OCI-M2 (cell line): ENCODE results near the gene STPG4.
"Not testable (repeated sequence)": the region's sequence is repeated elsewhere in the genome, so short reads cannot be mapped to it uniquely, and the experiment has no call there.

Source experiments
- DNase-seq: peaks from one replicate; lab custom pipeline; 2025; ENCODE audit not compliant: unreplicated experiment; lab: John Stamatoyannopoulos, UW

The STPG4 gene

DNA sequence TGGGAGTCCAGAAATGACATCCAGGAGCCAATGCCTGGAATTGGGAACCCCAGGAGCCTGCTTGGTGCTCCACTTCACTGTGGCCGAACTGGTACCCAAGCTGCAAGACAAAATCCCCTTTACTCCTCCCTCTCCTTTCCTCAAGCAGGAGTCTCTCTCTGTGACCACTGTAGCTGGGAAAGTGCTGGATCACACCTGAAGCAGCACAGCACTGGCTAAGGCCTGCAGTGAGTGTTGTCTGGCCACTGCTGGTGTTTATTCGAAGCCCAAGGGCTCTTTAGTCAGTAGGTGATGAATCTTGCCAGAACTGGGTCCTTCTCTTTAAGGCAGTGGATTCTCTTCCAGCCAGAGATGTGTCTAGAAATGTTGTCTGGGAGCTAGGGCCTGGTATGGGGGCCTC lies 26.4 kb downstream of the STPG4 start:
- no peak for DNase-seq

- DNase-seq = no peak
Observed at GRCh38 chr2:47127862-47128543, 27.1 kb downstream of the STPG4 start.

- DNase-seq = no peak
Observed at GRCh38 chr2:47126783-47127182, 28.3 kb downstream of the STPG4 start.

- not testable (repeated sequence) for DNase-seq
Observed at GRCh38 chr2:47124740-47125139, 30.4 kb downstream of the STPG4 start.

GRCh38 chr2:47120424-47120823 lies 34.7 kb downstream of the STPG4 start:
- not testable (repeated sequence) for DNase-seq

DNA sequence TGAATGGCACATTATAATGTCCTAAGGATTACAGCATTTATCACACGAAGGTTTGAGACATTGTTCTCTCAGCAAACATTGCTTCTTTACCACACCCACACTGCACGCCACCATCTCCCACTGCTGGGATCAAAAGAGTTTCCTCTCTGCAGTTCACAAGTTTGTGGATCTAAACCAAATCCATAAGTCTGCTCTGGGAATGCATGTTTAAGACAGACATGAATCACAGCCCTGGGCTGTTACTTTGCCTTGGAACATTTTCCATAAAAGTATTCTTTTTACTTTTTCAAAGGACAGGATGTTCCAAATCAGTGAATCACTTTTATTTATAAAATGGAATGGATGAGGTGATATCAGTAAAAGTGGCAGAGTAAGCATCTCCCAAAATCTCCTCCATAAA lies 36.1 kb downstream of the STPG4 start:
- no peak for DNase-seq

DNA sequence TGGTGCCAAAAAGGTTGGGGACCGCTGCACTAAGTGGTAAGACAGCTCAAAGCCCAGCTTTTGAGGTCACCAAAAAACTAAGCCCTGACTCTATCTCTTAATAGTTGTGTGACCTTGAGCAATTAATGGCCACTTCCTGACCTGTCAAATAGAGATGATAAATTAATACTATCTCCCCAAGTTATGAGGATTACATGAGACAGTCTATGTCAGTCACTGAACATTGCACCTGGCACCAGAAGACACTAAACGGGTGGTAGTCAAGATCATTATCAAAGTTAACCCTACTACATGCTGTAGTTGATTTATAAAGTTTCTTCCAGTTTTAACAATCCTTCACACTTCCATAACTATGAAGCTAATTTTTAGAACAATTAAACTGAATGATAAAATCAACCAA lies 36.5 kb downstream of the STPG4 start:
- no peak for DNase-seq

DNA sequence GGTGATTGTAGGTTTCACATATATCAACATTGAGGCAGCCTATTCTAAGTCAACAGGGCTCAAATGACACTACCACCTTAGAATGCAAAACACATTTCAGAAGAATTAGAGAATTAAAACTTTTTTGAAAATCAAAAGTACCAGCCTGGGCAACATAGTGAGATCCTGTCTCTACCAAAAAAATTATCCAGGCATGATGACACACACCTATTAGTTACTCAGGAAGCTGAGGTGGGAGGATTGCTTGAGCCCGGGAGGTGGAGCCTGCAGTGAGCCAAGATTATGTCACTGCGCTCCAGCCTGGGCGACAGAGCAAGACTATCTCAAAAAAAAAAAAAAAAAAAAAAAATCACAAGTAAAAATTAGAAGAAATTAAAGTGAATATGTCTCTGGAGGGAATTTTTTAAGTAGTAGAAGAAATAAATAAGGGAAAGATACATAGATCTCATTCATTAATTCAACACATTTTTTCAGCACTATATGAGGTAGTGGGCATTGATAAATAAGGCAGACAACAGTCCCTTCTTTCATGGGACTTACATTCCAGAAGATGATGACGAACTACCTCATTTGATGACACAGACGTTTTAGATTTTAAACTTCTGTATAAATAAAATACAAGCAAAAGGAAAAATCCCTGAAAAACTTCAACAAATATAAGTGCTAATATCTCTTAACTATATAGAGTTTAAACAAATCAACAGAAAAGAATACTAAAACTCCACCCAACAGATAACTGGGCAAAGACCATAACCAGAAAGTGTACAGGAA lies 42.3 kb downstream of the STPG4 start:
- DNase-seq = no peak

- DNase-seq = no peak
Observed at GRCh38 chr2:47109680-47110079, 45.4 kb downstream of the STPG4 start.

DNA sequence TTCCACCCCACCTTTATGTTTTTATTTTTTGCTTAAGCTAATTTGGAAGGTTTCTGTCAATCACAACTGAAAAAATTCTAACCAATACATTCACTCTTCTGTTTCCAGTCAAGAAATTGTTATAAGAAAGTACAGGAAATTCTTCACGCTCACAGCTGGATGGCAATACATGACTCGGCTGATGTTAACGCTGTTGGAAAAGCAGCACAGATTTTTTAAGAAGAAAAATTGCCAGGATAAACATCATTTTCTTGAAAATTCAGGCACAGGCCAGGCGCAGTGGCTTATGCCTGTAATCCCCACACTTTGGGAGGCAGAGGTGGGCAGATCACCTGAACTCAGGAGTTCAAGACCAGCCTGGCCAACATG lies 46.1 kb downstream of the STPG4 start:
- DNase-seq = no peak

DNA sequence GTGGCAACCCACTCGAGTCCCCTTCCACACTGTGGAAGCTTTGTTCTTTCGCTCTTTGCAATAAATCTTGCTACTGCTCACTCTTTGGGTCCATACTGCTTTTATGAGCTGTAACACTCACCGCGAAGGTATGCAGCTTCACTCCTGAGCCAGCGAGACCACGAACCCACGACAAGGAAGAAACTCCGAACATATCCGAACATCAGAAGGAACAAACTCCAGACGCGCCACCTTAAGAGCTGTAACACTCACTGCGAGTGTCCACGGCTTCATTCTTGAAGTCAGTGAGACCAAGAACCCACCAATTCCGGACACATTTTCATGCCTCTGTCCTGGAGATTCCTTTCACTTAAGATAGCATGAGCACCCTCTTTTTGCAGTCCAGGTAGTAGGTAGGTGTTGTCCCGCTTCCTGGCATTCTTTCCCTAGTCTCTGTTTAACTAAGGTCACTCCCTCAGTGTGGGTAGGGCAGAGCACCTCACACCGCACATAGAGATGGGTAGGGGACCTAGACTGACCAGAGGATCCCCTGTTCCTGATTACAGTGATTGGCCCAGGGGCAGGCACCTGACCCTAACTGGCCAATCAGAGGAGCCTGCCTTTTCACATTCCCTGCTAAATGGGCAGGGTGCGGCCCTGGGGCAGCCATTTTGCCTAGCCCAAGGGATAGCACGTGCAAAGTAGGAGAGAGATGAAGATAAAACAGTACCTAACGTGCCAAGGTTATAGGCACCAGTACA lies 46.7 kb downstream of the STPG4 start:
- DNase-seq = not testable (repeated sequence)

- DNase-seq = not testable (repeated sequence)
Observed at GRCh38 chr2:47107201-47107600, 47.9 kb downstream of the STPG4 start.

GRCh38 chr2:47106231-47106630 lies 48.9 kb downstream of the STPG4 start:
- not testable (repeated sequence) for DNase-seq

DNA sequence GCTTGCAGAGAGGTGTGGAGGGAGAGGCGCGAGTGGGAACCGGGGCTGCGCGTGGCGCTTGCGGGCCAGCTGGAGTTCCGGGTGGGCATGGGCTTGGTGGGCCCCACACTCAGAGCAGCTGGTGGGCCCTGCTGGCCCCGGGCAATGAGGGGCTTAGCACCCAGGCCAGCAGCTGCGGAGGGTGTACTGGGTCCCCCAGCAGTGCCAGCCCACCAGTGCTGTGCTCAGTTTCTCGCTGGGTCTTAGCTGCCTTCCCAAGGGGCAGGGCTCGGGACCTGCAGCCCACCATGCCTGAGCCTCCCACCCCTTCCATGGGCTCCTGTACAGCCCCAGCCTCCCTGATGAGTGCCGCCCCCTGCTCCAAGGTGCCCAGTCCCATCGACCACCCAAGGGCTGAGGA lies 55.4 kb downstream of the STPG4 start:
- not testable (repeated sequence) for DNase-seq

GRCh38 chr2:47098953-47099352 lies 56.2 kb downstream of the STPG4 start:
- DNase-seq = no peak

DNA sequence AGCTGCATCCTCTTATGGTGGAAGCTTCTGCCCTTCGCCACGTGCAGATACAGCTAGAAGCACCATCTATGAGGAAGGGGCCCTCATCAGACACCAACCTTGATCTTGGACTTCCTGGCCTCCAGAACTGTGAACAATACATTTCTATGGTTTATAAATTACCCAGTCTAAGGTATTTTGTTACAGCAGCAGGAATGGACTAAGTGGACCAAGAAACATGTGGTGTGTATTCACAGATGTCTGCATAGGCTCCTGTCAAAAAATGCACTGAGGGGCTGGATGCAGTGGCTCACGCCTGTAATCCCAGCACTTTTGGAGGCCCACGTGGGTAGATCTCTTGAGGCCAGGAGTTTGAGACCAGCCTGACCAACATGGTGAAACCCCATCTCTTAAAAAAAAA lies 57.5 kb downstream of the STPG4 start:
- DNase-seq = no peak

GRCh38 chr2:47096451-47096850 lies 58.7 kb downstream of the STPG4 start:
- no peak for DNase-seq

DNA sequence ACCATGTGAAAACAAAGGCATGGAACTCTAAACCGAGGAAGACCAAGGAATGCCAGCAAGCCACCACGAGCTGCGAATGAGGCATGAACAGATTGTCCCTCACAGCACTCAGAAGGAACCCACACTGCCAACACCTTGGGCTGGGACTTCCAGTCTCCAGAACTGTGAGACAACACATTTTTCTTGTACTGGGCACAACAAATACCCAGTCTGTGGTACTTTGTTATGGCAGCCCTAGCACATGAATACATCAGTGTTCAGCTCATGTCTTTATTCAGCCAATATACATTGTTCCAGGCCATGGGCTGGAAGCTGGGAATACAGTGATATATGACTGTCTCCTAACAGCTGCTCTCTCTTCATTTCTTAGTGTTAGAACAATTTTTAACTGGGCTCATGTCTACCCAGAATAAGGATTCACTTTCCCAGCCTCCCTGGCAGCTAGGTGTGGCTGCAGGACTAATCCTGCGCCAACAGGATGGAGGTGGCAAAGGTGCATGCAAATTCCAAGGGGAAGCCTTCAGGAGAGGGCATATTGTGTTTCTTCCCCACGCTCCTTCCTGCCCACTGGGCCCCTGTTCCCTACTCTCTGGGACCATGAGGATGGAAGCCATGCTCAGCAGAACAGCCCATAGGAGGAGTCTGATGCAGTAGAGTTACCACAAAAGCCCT lies 59.6 kb downstream of the STPG4 start:
- DNase-seq = no peak

DNA sequence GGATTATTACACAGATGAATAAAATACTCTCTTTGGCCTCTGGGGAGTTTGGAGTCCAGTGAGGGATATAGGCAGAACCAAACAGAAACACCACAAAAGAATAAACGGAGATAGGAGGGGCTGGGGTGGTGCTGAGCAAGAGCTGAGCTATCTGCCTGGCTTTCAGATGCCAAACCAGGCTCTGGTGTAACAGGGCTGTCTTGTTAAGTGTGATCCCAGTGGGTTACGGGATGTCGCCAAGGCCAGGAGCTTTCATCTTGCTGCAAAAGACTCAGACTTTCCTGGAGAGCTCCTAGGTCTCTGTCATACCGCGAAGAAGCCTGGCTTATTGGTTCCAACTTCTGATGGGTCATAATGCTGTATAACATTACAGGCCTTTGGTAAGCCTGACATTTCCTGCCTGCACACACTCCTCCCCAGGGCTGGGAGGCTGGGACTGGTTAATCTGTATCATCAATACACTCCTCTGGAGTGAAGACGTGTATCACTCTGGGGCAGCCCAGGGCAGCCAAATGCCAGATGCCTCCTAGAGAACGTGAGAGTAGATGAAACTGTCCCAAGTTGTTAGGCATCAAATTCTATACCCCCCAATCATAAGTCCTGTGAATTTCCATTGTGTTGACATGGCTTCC lies 60.5 kb downstream of the STPG4 start:
- no peak for DNase-seq

DNA sequence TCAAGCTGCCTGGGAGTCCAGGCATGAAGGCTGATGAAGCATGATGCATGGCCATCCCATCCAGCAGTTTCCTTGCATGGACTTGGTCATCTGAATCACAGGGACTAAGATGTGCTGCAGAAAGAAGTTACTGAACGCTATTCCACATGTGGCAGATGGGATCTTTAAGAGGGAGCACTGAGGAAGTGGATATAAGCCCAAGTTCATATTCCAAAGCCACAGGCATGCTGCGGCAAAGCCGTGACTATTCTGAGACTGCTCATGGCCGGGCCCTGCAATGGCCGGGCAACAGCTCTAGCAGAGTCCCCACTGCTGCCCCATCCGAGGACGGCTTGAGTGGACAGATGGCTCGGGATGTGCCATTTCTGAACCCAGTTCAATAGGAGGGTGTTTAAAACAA lies 61.5 kb downstream of the STPG4 start:
- no peak for DNase-seq

DNA sequence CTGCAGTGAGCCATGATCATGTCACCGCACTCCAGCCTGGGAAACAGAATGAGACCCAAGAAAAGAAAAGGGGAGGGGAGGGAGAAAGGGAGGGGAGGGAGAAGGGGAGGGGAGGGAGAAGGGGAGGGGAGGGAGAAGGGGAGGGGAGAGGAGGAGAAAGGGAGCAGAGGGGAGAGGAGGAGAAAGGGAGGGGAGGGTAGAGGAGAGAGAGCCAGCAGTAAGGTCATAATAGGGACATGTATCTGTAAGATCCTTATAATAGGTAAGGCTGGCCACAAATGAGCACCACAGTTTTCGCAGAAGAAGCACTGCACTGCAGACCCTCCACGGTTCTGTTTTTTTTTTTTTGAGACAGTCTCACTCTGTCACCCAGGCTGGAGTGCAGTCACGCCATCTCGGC lies 62.6 kb downstream of the STPG4 start:
- DNase-seq = no peak
